Measurements from ENCODE around the gene TMPRSS4. TPM values are rescaled to one million over a fixed set of nuclear protein-coding genes. Genes with fewer than 3 reads are reported as not detected.

TMPRSS4 gene, protein sequence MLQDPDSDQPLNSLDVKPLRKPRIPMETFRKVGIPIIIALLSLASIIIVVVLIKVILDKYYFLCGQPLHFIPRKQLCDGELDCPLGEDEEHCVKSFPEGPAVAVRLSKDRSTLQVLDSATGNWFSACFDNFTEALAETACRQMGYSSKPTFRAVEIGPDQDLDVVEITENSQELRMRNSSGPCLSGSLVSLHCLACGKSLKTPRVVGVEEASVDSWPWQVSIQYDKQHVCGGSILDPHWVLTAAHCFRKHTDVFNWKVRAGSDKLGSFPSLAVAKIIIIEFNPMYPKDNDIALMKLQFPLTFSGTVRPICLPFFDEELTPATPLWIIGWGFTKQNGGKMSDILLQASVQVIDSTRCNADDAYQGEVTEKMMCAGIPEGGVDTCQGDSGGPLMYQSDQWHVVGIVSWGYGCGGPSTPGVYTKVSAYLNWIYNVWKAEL
- total RNA-seq (ENCODE audit: unreplicated experiment) = not detected
- long read RNA-seq = 0 reads

- Mint-ChIP-seq H3K4me3 (ENCODE audit: unreplicated experiment) (no peak within 1 kb of the TSS), H3K36me3 (ENCODE audit: low read depth, unreplicated experiment) (no peaks in the 10 kb centered on the region), H3K27me3 (ENCODE audit: unreplicated experiment) (peaks cover 5% of the 10 kb centered on the region), H3K27ac (ENCODE audit: unreplicated experiment) (no peak within 1 kb of the TSS), H3K9me3 (ENCODE audit: unreplicated experiment) (no peaks in the 10 kb centered on the region), H3K4me1 (ENCODE audit: unreplicated experiment) (peaks cover 32% of the 10 kb centered on the region)
- TF ChIP-seq, protein P1, sequence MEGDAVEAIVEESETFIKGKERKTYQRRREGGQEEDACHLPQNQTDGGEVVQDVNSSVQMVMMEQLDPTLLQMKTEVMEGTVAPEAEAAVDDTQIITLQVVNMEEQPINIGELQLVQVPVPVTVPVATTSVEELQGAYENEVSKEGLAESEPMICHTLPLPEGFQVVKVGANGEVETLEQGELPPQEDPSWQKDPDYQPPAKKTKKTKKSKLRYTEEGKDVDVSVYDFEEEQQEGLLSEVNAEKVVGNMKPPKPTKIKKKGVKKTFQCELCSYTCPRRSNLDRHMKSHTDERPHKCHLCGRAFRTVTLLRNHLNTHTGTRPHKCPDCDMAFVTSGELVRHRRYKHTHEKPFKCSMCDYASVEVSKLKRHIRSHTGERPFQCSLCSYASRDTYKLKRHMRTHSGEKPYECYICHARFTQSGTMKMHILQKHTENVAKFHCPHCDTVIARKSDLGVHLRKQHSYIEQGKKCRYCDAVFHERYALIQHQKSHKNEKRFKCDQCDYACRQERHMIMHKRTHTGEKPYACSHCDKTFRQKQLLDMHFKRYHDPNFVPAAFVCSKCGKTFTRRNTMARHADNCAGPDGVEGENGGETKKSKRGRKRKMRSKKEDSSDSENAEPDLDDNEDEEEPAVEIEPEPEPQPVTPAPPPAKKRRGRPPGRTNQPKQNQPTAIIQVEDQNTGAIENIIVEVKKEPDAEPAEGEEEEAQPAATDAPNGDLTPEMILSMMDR (IDR thresholded peaks at IDR 0.05; ENCODE audit: unreplicated experiment) = no peak
- DNase-seq (ENCODE audit: low spot score) = no peak
Measured at GRCh38 chr11:118076754-118077281, at the start of gene TMPRSS4. TMPRSS4 (plus strand) TSS chr11:118077078; CDS start chr11:118077303, 225 bp downstream.

- Mint-ChIP-seq H3K9me3 (ENCODE audit: unreplicated experiment) (no peaks in the 10 kb centered on the region), H3K4me1 (ENCODE audit: unreplicated experiment) (no peaks in the 10 kb centered on the region), H3K4me3 (ENCODE audit: unreplicated experiment) (no peak overlapping the region), H3K27ac (ENCODE audit: unreplicated experiment) (no peak overlapping the region), H3K27me3 (ENCODE audit: unreplicated experiment) (no peaks in the 10 kb centered on the region), H3K36me3 (ENCODE audit: low read depth, unreplicated experiment) (no peaks in the 10 kb centered on the region)
- TF ChIP-seq, protein P1 (IDR thresholded peaks at IDR 0.05; ENCODE audit: unreplicated experiment) = no peak
- no peak for DNase-seq (ENCODE audit: low spot score)
Measured at GRCh38 chr11:118027694-118028093, 49.2 kb upstream of the TMPRSS4 start.

DNA sequence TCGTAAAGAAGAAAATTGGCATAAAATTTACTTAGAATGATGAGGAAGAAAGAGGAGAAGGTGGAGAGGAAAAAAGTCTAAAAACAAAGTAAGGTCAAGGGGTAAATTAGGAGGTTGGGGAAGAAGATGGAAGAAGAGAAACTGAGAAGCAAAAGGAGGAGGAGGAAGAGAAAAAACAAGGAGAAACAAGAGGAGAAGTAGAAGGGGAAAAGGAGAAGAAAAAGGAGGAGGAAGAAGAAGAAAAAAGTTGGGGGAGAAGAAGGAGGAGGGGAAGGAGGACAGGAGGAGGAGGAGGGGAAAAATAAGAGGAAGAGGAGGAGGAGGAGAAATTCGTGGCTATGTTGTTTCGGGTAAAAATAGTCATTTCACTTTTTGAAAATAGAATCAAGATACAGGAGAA is 48.3 kb upstream of the TMPRSS4 start:
- H3K4me1 Mint-ChIP-seq (ENCODE audit: unreplicated experiment) = no peaks in the 10 kb centered on the region
- no peak overlapping the region for H3K27ac Mint-ChIP-seq (ENCODE audit: unreplicated experiment)
- H3K27me3 Mint-ChIP-seq (ENCODE audit: unreplicated experiment) = no peaks in the 10 kb centered on the region
- no peaks in the 10 kb centered on the region for H3K36me3 Mint-ChIP-seq (ENCODE audit: low read depth, unreplicated experiment)
- no peak for DNase-seq (ENCODE audit: low spot score)
- no peak overlapping the region for H3K4me3 Mint-ChIP-seq (ENCODE audit: unreplicated experiment)
- TF ChIP-seq, protein P1 (IDR thresholded peaks at IDR 0.05; ENCODE audit: unreplicated experiment) = no peak
- no peaks in the 10 kb centered on the region for H3K9me3 Mint-ChIP-seq (ENCODE audit: unreplicated experiment)

GRCh38 chr11:118033443-118033842 is 43.4 kb upstream of the TMPRSS4 start:
- Mint-ChIP-seq H3K4me1 (ENCODE audit: unreplicated experiment) (no peaks in the 10 kb centered on the region), H3K27me3 (ENCODE audit: unreplicated experiment) (peaks cover 3% of the 10 kb centered on the region), H3K4me3 (ENCODE audit: unreplicated experiment) (no peak overlapping the region), H3K36me3 (ENCODE audit: low read depth, unreplicated experiment) (no peaks in the 10 kb centered on the region), H3K9me3 (ENCODE audit: unreplicated experiment) (no peaks in the 10 kb centered on the region), H3K27ac (ENCODE audit: unreplicated experiment) (no peak overlapping the region)
- TF ChIP-seq, protein P1 (IDR thresholded peaks at IDR 0.05; ENCODE audit: unreplicated experiment) = no peak
- no peak for DNase-seq (ENCODE audit: low spot score)

DNA sequence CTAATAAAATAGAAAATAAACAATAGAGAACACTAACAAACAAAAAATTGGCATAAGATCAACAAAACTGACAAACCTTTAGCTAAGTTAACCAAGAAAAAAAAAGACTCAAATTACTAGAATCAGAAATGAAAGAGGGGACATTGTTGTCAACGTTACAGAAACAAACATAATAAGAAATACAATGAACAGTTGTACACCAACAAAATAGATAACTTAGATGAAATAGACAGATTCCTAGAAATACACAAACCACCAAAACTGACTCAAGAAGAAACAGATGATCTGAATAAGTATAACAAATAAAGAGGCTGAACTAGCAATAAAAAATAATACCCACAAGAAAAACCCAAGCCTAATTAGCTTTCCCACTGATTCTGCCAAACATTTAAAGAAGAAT is 34.7 kb upstream of the TMPRSS4 start:
- Mint-ChIP-seq H3K36me3 (ENCODE audit: low read depth, unreplicated experiment) (no peaks in the 10 kb centered on the region), H3K4me1 (ENCODE audit: unreplicated experiment) (no peaks in the 10 kb centered on the region), H3K27ac (ENCODE audit: unreplicated experiment) (no peak overlapping the region), H3K27me3 (ENCODE audit: unreplicated experiment) (no peaks in the 10 kb centered on the region), H3K9me3 (ENCODE audit: unreplicated experiment) (no peaks in the 10 kb centered on the region), H3K4me3 (ENCODE audit: unreplicated experiment) (no peak overlapping the region)
- TF ChIP-seq, protein P1 (IDR thresholded peaks at IDR 0.05; ENCODE audit: unreplicated experiment) = no peak
- DNase-seq (ENCODE audit: low spot score) = no peak

Data from endothelial cell (in vitro differentiated cells).